ENCODE measurements around the gene FKBP7. TPM values are rescaled to one million over a fixed set of nuclear protein-coding genes. Genes with fewer than 3 reads are reported as not detected.

FKBP7 gene
- total and polyA plus RNA-seq, 2 of the 13 experiments (the other 11 are each of a cell fraction or from before 2014, with no cell fraction given): 12.4 to 14.8 TPM

DNA sequence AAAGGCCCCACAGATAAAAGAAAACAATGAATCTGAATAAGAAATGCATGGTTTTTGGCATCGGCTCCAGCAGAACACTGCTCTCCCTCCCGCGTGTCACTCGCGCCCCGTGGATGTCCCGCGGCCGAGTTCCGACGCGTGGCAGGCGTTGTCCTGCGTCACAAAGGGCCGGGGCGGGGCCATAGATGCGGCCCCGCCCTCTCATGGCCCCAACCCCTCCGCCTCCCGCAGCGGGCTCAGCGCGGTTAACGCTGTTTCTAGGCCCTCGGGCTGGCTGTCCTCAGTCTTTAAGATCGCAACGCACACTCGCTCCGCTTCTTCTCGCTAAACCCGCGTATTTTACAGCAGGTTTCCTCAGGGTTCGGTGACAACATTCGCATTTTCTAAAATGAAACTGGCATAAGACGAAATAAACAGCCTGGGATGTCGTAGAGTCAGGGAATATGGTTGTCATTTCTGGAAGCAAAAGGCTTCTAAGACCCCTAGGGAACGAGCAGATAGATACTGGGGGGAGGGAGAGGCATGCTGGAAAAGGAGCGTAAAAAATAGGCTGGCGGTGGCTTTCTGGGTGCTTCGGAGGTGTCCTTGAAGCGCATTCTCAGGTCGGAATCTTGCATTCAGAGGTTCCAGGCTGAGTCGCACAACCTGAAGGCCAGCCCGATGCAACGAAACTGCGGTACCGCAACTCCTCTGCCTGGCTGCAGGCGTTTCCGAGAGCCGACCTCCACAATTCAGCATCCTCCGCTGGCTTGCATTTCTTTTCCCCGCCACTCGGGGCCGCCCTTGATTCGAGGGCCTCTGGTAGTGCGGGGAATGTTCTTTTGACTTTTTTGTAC lies at the start of gene FKBP7 (continued):
- TF ChIP-seq TSC22D2 (CRISPR knock-in tag; IDR thresholded peaks at IDR 0.05; ENCODE audit: borderline replicate concordance): peak; percentile 90
- TF ChIP-seq ZSCAN12 (CRISPR knock-in tag; IDR thresholded peaks at IDR 0.05): peak; percentile 35; the same call in 1 of the 2 replicates
- TF ChIP-seq JDP2 (CRISPR knock-in tag; IDR thresholded peaks at IDR 0.05; ENCODE audit: borderline replicate concordance): no peak
- no peak for TF ChIP-seq GPN1 (CRISPR knock-in tag; IDR thresholded peaks at IDR 0.05; ENCODE audit: borderline replicate concordance)
- TF ChIP-seq, protein P1, sequence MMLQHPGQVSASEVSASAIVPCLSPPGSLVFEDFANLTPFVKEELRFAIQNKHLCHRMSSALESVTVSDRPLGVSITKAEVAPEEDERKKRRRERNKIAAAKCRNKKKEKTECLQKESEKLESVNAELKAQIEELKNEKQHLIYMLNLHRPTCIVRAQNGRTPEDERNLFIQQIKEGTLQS (CRISPR knock-in tag; IDR thresholded peaks at IDR 0.05): 0 out of 2 replicates have a peak, but pooled peaks have one; percentile 37
- 0 out of 2 replicates have a peak, but pooled peaks have one; percentile 31 for TF ChIP-seq SRF (IDR thresholded peaks at IDR 0.05; ENCODE audit: low read depth, low read length)
- TF ChIP-seq, protein P2, sequence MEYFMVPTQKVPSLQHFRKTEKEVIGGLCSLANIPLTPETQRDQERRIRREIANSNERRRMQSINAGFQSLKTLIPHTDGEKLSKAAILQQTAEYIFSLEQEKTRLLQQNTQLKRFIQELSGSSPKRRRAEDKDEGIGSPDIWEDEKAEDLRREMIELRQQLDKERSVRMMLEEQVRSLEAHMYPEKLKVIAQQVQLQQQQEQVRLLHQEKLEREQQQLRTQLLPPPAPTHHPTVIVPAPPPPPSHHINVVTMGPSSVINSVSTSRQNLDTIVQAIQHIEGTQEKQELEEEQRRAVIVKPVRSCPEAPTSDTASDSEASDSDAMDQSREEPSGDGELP (IDR thresholded peaks at IDR 0.05; ENCODE audit: borderline replicate concordance, low read depth): no peak
- TF ChIP-seq CHCHD3 (CRISPR knock-in tag; IDR thresholded peaks at IDR 0.05): no peak
- no peak for TF ChIP-seq ATF7 (IDR thresholded peaks at IDR 0.05)
- peak; percentile 60; the same call in 1 of the 2 replicates for TF ChIP-seq ATF7 (CRISPR knock-in tag; IDR thresholded peaks at IDR 0.05)
- peak; percentile 42; the same call in 1 of the 2 replicates for TF ChIP-seq NFKBIZ (CRISPR knock-in tag; IDR thresholded peaks at IDR 0.05)
- TF ChIP-seq ZEB1 (IDR thresholded peaks at IDR 0.05; ENCODE audit: insufficient replicate concordance, low read depth): peak; percentile 45
- TF ChIP-seq, protein P3, sequence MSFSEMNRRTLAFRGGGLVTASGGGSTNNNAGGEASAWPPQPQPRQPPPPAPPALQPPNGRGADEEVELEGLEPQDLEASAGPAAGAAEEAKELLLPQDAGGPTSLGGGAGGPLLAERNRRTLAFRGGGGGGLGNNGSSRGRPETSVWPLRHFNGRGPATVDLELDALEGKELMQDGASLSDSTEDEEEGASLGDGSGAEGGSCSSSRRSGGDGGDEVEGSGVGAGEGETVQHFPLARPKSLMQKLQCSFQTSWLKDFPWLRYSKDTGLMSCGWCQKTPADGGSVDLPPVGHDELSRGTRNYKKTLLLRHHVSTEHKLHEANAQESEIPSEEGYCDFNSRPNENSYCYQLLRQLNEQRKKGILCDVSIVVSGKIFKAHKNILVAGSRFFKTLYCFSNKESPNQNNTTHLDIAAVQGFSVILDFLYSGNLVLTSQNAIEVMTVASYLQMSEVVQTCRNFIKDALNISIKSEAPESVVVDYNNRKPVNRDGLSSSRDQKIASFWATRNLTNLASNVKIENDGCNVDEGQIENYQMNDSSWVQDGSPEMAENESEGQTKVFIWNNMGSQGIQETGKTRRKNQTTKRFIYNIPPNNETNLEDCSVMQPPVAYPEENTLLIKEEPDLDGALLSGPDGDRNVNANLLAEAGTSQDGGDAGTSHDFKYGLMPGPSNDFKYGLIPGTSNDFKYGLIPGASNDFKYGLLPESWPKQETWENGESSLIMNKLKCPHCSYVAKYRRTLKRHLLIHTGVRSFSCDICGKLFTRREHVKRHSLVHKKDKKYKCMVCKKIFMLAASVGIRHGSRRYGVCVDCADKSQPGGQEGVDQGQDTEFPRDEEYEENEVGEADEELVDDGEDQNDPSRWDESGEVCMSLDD (CRISPR knock-in tag; IDR thresholded peaks at IDR 0.05; ENCODE audit: borderline replicate concordance): peak; percentile 69; the same call in 1 of the 2 replicates
- peak; percentile 46; the same call in 1 of the 2 replicates for TF ChIP-seq BCL6 (CRISPR knock-in tag; IDR thresholded peaks at IDR 0.05)
- TF ChIP-seq PAWR (CRISPR knock-in tag; IDR thresholded peaks at IDR 0.05; ENCODE audit: borderline replicate concordance): no peak
- 0 out of 2 replicates have a peak, but pooled peaks have one; percentile 77 for TF ChIP-seq ZNF224 (CRISPR knock-in tag; IDR thresholded peaks at IDR 0.05)
- no peak for TF ChIP-seq LCORL (IDR thresholded peaks at IDR 0.05)
- TF ChIP-seq LCORL (CRISPR knock-in tag; IDR thresholded peaks at IDR 0.05): peak; percentile 92
- TF ChIP-seq, protein P4, sequence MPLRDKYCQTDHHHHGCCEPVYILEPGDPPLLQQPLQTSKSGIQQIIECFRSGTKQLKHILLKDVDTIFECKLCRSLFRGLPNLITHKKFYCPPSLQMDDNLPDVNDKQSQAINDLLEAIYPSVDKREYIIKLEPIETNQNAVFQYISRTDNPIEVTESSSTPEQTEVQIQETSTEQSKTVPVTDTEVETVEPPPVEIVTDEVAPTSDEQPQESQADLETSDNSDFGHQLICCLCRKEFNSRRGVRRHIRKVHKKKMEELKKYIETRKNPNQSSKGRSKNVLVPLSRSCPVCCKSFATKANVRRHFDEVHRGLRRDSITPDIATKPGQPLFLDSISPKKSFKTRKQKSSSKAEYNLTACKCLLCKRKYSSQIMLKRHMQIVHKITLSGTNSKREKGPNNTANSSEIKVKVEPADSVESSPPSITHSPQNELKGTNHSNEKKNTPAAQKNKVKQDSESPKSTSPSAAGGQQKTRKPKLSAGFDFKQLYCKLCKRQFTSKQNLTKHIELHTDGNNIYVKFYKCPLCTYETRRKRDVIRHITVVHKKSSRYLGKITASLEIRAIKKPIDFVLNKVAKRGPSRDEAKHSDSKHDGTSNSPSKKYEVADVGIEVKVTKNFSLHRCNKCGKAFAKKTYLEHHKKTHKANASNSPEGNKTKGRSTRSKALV (CRISPR knock-in tag; IDR thresholded peaks at IDR 0.05): no peak
- peak; percentile 68; the same call in 1 of the 2 replicates for TF ChIP-seq SOX5 (CRISPR knock-in tag; IDR thresholded peaks at IDR 0.05; ENCODE audit: borderline replicate concordance)
